RWPE2 (cell line): ENCODE measurements around the gene NSD1.

ENCODE experiments used
- ATAC-seq: fragments of 200-7000 bp; cut with Tn5 transposase; 3 replicates; pipeline ENCODE4 v1.9.1; 2021; ENCODE audit warnings: low read depth
- DNase-seq: peaks from one replicate; pipeline ENCODE4 v3.0.0-alpha.2; 2020; ENCODE audit warnings: low spot score
- H3K27ac ChIP-seq: fragments of 450-650 bp; 2 replicates; pipeline ENCODE4 v1.5.1; 2017; ENCODE audit warnings: mild to moderate bottlenecking; ENCODE audit not compliant: poor library complexity, severe bottlenecking
- H3K27me3 ChIP-seq: fragments of 250-450 bp; sonication (Bioruptor Pico); 2 replicates; pipeline ENCODE4 v1.5.1; 2021; ENCODE audit warnings: mild to moderate bottlenecking, moderate library complexity; ENCODE audit not compliant: insufficient read depth, poor library complexity, severe bottlenecking
- H3K36me3 ChIP-seq: fragments of 250-450 bp; sonication (Bioruptor Pico); 2 replicates; pipeline ENCODE4 v1.5.1; 2020; ENCODE audit warnings: low read depth, mild to moderate bottlenecking, moderate library complexity
- H3K4me1 ChIP-seq: fragments of 250-450 bp; sonication (Bioruptor Pico); 2 replicates; pipeline ENCODE4 v1.5.1; 2021; ENCODE audit warnings: mild to moderate bottlenecking, moderate library complexity; ENCODE audit not compliant: insufficient read depth, poor library complexity, severe bottlenecking
- H3K4me3 ChIP-seq: fragments of 250-450 bp; sonication (Bioruptor Pico); 2 replicates; pipeline ENCODE4 v1.5.1; 2021; ENCODE audit warnings: mild to moderate bottlenecking, moderate library complexity; ENCODE audit not compliant: severe bottlenecking
- H3K9me3 ChIP-seq: fragments of 250-450 bp; sonication (Bioruptor Pico); 2 replicates; pipeline ENCODE4 v1.5.1; 2021; ENCODE audit warnings: mild to moderate bottlenecking, moderate library complexity; ENCODE audit not compliant: severe bottlenecking
- TF ChIP-seq, protein P1 (sequence below): fragments of 450-650 bp; IDR thresholded peaks from one replicate; pipeline ENCODE4 v1.5.1; 2017; ENCODE audit warnings: mild to moderate bottlenecking, moderate library complexity; ENCODE audit not compliant: poor library complexity, severe bottlenecking

Gene NSD1

DNA sequence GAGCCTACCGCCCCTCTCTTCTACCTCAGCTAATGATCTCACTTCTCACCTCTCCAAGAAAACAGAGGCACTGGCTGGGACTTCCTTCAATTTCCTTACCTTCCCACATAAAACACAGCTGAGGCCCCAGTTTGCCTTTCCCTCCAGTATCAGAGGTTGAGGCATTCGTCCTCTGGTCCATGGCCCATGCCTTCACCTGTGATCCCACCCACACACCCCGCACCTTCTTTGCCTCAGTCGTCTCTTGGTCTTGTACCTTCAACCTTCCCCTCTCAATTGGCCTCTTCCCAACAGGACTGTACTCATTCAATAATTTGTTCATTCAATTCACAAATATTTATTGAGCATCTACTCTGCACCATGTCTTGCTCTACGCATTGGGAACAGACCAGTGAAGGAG is 11.0 kb upstream of the NSD1 start:
- TF ChIP-seq, protein P1, sequence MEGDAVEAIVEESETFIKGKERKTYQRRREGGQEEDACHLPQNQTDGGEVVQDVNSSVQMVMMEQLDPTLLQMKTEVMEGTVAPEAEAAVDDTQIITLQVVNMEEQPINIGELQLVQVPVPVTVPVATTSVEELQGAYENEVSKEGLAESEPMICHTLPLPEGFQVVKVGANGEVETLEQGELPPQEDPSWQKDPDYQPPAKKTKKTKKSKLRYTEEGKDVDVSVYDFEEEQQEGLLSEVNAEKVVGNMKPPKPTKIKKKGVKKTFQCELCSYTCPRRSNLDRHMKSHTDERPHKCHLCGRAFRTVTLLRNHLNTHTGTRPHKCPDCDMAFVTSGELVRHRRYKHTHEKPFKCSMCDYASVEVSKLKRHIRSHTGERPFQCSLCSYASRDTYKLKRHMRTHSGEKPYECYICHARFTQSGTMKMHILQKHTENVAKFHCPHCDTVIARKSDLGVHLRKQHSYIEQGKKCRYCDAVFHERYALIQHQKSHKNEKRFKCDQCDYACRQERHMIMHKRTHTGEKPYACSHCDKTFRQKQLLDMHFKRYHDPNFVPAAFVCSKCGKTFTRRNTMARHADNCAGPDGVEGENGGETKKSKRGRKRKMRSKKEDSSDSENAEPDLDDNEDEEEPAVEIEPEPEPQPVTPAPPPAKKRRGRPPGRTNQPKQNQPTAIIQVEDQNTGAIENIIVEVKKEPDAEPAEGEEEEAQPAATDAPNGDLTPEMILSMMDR: no peak
- Histone ChIP-seq H3K27ac (no peak overlapping the region), H3K4me1 (no peaks in the 10 kb centered on the region), H3K27me3 (no peaks in the 10 kb centered on the region), H3K4me3 (no peak overlapping the region), H3K36me3 (no peaks in the 10 kb centered on the region), H3K9me3 (no peaks in the 10 kb centered on the region)
- no peak for ATAC-seq
- DNase-seq: no peak

DNA sequence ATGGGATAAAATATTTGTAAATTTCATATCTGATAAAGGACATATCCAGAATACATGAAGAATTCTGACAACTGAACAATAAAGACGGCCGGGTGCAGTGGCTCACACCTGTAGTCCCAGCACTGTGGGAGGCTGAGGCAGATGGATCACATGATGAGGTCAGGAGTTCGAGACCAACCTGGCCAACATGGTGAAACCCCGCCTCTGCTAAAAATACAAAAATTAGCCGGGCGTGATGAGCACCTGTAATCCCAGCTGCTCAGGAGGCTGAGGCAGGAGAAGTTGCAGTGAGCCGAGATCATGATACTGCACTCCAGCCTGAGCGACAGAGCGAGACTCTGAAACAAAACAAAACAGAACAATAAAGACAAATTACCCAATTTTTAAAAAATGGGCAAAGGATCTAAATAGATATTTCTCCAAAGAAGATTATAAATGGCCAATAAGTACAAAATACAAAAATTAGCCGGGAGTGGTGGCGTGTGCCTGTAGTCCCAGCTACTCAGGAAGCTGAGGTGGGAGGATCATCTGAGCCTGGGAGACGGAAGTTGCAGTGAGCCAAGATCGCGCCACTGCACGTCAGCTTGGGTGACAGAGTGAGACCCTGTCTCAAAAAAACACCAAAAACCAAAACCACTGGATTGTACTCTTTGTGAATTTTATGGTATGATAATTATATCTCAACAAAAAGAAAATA is 9.6 kb upstream of the NSD1 start:
- no peak for DNase-seq
- no peaks in the 10 kb centered on the region for H3K27me3 ChIP-seq
- TF ChIP-seq, protein P1: no peak
- H3K4me1 ChIP-seq: no peaks in the 10 kb centered on the region
- no peak for ATAC-seq
- no peak overlapping the region for H3K4me3 ChIP-seq
- H3K27ac ChIP-seq: no peak overlapping the region
- no peaks in the 10 kb centered on the region for H3K9me3 ChIP-seq
- H3K36me3 ChIP-seq: no peaks in the 10 kb centered on the region

DNA sequence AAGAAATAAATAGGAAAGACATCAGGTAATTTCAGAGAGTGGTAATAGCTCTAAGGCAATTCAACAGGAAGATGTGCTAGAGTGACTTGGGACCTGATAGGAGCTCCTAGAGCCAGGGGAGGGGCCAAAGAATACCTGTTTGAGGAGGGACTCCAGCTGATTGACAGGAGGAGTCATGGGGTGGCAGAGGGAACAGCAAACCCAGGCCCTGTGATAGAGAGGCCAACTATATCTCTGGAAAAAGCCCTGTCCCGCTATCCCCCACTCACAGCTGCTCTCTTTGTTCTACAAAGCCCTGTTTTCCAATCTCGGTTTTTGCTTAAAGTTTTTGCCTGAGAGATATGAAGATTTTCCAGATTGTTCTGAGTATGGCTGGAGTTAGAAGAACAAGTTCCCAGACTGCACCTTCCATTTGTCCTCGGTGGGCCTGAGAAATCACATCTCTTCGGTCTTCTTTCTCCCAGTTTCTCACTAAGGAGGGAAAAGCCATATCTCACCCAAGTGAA is 9.0 kb upstream of the NSD1 start:
- H3K36me3 ChIP-seq: no peaks in the 10 kb centered on the region
- DNase-seq (no peak), ATAC-seq (peak; percentile 81)
- TF ChIP-seq, protein P1: no peak
- H3K27me3 ChIP-seq: no peaks in the 10 kb centered on the region
- H3K4me1 ChIP-seq: no peaks in the 10 kb centered on the region
- no peak overlapping the region for H3K4me3 ChIP-seq
- H3K27ac ChIP-seq: no peak overlapping the region
- H3K9me3 ChIP-seq: no peaks in the 10 kb centered on the region

DNA sequence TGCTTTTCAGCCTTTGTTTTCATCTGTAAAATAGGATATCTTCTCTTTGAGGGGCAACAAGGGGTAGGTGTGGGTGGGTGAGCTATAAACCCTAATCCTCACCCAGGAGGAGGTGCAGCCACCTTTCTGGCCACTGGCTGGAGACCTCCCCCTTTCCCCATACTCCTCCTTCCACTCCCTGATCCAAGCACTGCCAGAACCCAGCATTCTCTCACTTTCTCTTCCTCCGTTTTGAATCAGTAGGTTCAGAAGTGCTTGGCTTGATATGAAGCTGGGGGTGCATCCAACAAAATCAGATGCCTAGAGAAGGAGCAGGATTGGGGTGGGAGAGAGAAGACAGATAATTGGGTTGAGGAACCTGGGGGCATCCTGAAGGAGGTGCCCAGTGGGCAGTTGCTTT is 6.8 kb upstream of the NSD1 start:
- TF ChIP-seq, protein P1: no peak
- Histone ChIP-seq H3K27ac (no peak overlapping the region), H3K9me3 (no peaks in the 10 kb centered on the region), H3K36me3 (no peaks in the 10 kb centered on the region), H3K4me3 (no peak overlapping the region), H3K27me3 (no peaks in the 10 kb centered on the region), H3K4me1 (no peaks in the 10 kb centered on the region)
- ATAC-seq: no peak
- no peak for DNase-seq

DNA sequence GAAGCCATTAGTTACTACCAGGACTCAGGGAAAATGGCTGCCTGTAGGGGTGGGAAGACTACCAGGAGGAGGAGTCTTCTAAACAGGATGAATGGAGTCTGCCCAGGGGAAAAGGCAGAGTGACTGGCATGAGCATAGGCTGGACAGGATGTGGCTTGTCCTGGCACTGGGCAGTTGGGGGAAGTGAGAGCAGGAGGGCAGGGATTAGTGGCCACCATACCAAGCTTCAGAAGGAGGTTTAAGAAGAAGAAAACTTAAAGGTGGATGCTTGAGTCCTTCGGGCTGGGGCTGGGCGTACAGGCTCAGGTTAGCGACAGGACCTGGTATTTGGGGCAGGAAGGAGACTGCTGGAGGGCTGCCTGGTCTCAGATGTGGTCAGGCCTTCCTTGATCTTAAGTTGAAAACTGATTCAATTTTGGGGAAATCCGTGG is 5.0 kb upstream of the NSD1 start:
- no peak overlapping the region for H3K4me3 ChIP-seq
- 0 out of 3 replicates have a peak, but pooled peaks have one; percentile 10 for ATAC-seq

More for the DNA sequence above, 5.0 kb upstream of the NSD1 start:
- no peaks in the 10 kb centered on the region for H3K4me1 ChIP-seq
- no peak overlapping the region for H3K27ac ChIP-seq
- H3K27me3 ChIP-seq: no peaks in the 10 kb centered on the region
- DNase-seq: peak; percentile 38
- TF ChIP-seq, protein P1: no peak
- no peaks in the 10 kb centered on the region for H3K9me3 ChIP-seq
- H3K36me3 ChIP-seq: no peaks in the 10 kb centered on the region
